K562 (cell line): ENCODE results near the gene FRK. TPM values are rescaled to one million over a fixed set of nuclear protein-coding genes. Genes with fewer than 3 reads are reported as not detected.

ENCODE experiments used
- ATF1 ChIP-seq, 2 experiments: fragments of 450-650 bp in 1 of 2; IDR thresholded peaks; 2 replicates each; pipeline ENCODE4 v1.6.1; 2016; ENCODE audit warnings: missing compliant biosample characterization in 1 of 2, missing genetic modification characterization in 1 of 2
- CCAR2 ChIP-seq: fragments of 200-400 bp; formaldehyde crosslinking; IDR thresholded peaks from 2 replicates; pipeline ENCODE4 v1.6.1; 2017; ENCODE audit warnings: mild to moderate bottlenecking, low read depth, low read length
- E2F3 ChIP-seq: fragments of 250-450 bp; sonication (Bioruptor Pico); IDR thresholded peaks from 2 replicates; pipeline ENCODE4 v1.4.0; 2020; ENCODE audit warnings: mild to moderate bottlenecking
- FOXK2 ChIP-seq, 2 experiments: fragments of 450-650 bp; IDR thresholded peaks in 1 of 2; conservative IDR thresholded peaks in 1 of 2; 2 replicates each; pipeline ENCODE4 v1.6.1; 2016; ENCODE audit warnings: low read depth in 2 of 2, mild to moderate bottlenecking in 1 of 2
- HEY1 ChIP-seq: fragments of 250-450 bp; sonication (Bioruptor Pico); IDR thresholded peaks from 2 replicates; pipeline ENCODE4 v1.5.0; 2020; ENCODE audit warnings: mild to moderate bottlenecking, moderate library complexity, borderline replicate concordance
- HMG20A ChIP-seq: fragments of 450-650 bp; formaldehyde crosslinking; conservative IDR thresholded peaks from 2 replicates; pipeline ENCODE4 v1.4.0; 2020; ENCODE audit warnings: mild to moderate bottlenecking, mixed read lengths
- PPARD ChIP-seq: fragments of 250-450 bp; sonication (Bioruptor Pico); IDR thresholded peaks from 2 replicates; pipeline ENCODE4 v1.8.0; 2022; ENCODE audit warnings: inconsistent platforms, mild to moderate bottlenecking, moderate library complexity
- RHOXF2B ChIP-seq: fragments of 250-450 bp; sonication (Bioruptor Pico); conservative IDR thresholded peaks from 2 replicates; pipeline ENCODE4 v1.5.1; 2021
- SREBF2 ChIP-seq: sonication (generic); formaldehyde crosslinking; IDR thresholded peaks from 2 replicates; pipeline ENCODE4 v1.4.0; 2020; ENCODE audit warnings: mild to moderate bottlenecking, missing genetic modification reagents
- TEAD1 ChIP-seq, 2 experiments: fragments of 450-650 bp in 1 of 2; sonication (generic) in 1 of 2; formaldehyde crosslinking; IDR thresholded peaks; 2 replicates each; pipeline versions ENCODE4 v1.4.0 to v1.8.0; 2020 to 2022; ENCODE audit warnings: mild to moderate bottlenecking in 2 of 2, missing genetic modification reagents in 1 of 2
- ZNF121 ChIP-seq: sonication (generic); formaldehyde crosslinking; conservative IDR thresholded peaks from 2 replicates; pipeline ENCODE4 v1.8.0; 2022; ENCODE audit warnings: missing genetic modification reagents
- ZNF253 ChIP-seq: fragments of 250-450 bp; sonication (Bioruptor Pico); conservative IDR thresholded peaks from 2 replicates; pipeline ENCODE4 v1.6.1; 2021; ENCODE audit warnings: mild to moderate bottlenecking
- ZNF79 ChIP-seq: fragments of 250-450 bp; sonication (Bioruptor Pico); IDR thresholded peaks from 2 replicates; pipeline ENCODE4 v1.4.0; 2020; ENCODE audit warnings: low read depth, mild to moderate bottlenecking, moderate library complexity
- polyA plus RNA-seq, 8 experiments: library from polyadenylated mRNA; depleted of rRNA in 4 of 8; stranded (reverse) in 5 of 8; unstranded in 3 of 8; fragments of >200 nt; fragmentation: Nextera tagmentation in 2 of 8; fragmentation: Illumina TruSeq in 1 of 8; extraction: Ambion mirVana in 2 of 8; extraction: Trizol in 1 of 8; gene quantifications; 2 replicates each; pipeline versions ENCODE4 v1.2.1 to v1.2.3, GENCODE V29; 2011 to 2014; ENCODE audit warnings: inconsistent platforms in 1 of 8, missing spikeins in 1 of 8
- total RNA-seq, 7 experiments: library from RNA; depleted of rRNA in 6 of 7; stranded (reverse); fragments of >200 nt in 6 of 7; fragmentation: Illumina TruSeq in 2 of 7; extraction: Trizol in 2 of 7; gene quantifications; 2 replicates each; pipeline versions ENCODE4 v1.2.1 to v1.2.3, GENCODE V29; 2011 to 2021; ENCODE audit warnings: low replicate concordance in 1 of 7
- TF ChIP-seq, protein P1 (sequence below): fragments of 450-650 bp; IDR thresholded peaks from 2 replicates; pipeline ENCODE4 v1.6.1; 2016
- TF ChIP-seq, protein P2 (sequence below), 2 experiments: IDR thresholded peaks in 1 of 2; conservative IDR thresholded peaks in 1 of 2; 2 replicates each; pipeline ENCODE4 v1.6.1; 2016; ENCODE audit warnings: low read depth in 2 of 2, mild to moderate bottlenecking in 1 of 2, missing compliant biosample characterization in 1 of 2, missing genetic modification characterization in 1 of 2, moderate library complexity in 1 of 2
- TF ChIP-seq, protein P3 (sequence below): sonication (generic); formaldehyde crosslinking; IDR thresholded peaks from 2 replicates; pipeline ENCODE4 v1.9.0; 2022; ENCODE audit warnings: mild to moderate bottlenecking, missing genetic modification reagents
- TF ChIP-seq, protein P4 (sequence below), 2 experiments: fragments of 250-450 bp in 1 of 2; fragments of 450-650 bp in 1 of 2; sonication (Bioruptor Pico) in 1 of 2; IDR thresholded peaks; 2 replicates each; pipeline versions ENCODE4 v1.6.1 to v1.8.0; 2016 to 2021; ENCODE audit warnings: mild to moderate bottlenecking in 2 of 2, moderate library complexity in 2 of 2, missing compliant biosample characterization in 1 of 2, missing genetic modification characterization in 1 of 2
- TF ChIP-seq, protein P5 (sequence below): fragments of 250-450 bp; sonication (Bioruptor Pico); IDR thresholded peaks from 2 replicates; pipeline ENCODE4 v1.9.0; 2021; ENCODE audit warnings: mild to moderate bottlenecking
- TF ChIP-seq, protein P6 (sequence below): IDR thresholded peaks from 2 replicates; pipeline ENCODE4 v1.6.1; 2011; ENCODE audit warnings: borderline replicate concordance, low read depth, mild to moderate bottlenecking, moderate library complexity, low read length; ENCODE audit not compliant: insufficient read depth, poor library complexity, severe bottlenecking

The FRK gene
- total and polyA plus RNA-seq, 9 of the 15 experiments (the other 6 are each of a cell fraction or from before 2014, with no cell fraction given) = 0.01 to 0.29 (median 0.09) TPM

DNA sequence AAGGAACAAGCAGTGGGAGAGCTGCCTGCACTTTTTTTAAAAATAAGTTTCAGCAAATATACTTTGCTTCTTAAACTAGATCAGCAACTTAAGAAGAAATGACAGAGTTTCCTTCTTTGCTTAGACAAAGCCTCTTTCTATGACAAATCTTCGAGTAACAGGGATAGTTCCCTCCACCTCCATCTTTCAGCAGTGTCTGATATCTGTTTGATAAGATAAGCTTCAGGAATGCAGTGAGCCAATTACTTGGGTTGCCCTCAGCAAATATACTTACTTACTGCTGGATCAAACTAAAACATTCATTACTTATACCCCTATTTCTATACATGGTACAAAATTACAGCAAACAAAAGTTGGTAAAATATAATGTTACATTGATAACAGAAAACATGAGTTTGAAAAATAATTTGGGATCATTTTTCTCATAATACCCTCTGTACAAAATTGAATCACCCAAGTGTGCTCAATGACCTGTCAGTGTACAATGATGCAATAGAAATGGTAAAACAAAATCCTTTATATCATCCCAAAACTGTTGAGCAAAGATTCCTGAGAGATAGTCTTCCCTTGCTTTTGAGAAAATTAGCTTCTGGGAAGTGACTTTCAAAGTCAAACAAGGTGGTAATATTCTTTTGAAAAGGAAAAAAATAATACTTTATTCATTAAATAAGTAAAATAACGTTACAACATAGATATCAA, 24.5 kb downstream of the FRK start (continued):
- TF ChIP-seq CCAR2 (no peak), SREBF2 (CRISPR knock-in tag) (no peak), PPARD (no peak), ZNF121 (CRISPR knock-in tag) (no peak), E2F3 (CRISPR knock-in tag) (no peak), RHOXF2B (CRISPR knock-in tag) (no peak), FOXK2 (conservative IDR thresholded peaks at IDR 0.05 in 1 of 2, IDR thresholded peaks at IDR 0.05 in 1 of 2; ENCODE audit: low read depth in 2 of 2) (no peak), ATF1 (CRISPR knock-in tag; IDR thresholded peaks at IDR 0.05) (no peak), ATF1 (tag; IDR thresholded peaks at IDR 0.05) (0 out of 2 replicates have a peak, but pooled peaks have one; percentile 6), HMG20A (no peak), TEAD1 (CRISPR knock-in tag; IDR thresholded peaks at IDR 0.05) (peak in 1 of 2 experiments; percentile 80; a peak in 2 of 4 replicates), HEY1 (no peak), ZNF79 (CRISPR knock-in tag) (no peak), ZNF253 (no peak)
- TF ChIP-seq, protein P1, sequence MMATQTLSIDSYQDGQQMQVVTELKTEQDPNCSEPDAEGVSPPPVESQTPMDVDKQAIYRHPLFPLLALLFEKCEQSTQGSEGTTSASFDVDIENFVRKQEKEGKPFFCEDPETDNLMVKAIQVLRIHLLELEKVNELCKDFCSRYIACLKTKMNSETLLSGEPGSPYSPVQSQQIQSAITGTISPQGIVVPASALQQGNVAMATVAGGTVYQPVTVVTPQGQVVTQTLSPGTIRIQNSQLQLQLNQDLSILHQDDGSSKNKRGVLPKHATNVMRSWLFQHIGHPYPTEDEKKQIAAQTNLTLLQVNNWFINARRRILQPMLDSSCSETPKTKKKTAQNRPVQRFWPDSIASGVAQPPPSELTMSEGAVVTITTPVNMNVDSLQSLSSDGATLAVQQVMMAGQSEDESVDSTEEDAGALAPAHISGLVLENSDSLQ = no peak
- TF ChIP-seq, protein P2, sequence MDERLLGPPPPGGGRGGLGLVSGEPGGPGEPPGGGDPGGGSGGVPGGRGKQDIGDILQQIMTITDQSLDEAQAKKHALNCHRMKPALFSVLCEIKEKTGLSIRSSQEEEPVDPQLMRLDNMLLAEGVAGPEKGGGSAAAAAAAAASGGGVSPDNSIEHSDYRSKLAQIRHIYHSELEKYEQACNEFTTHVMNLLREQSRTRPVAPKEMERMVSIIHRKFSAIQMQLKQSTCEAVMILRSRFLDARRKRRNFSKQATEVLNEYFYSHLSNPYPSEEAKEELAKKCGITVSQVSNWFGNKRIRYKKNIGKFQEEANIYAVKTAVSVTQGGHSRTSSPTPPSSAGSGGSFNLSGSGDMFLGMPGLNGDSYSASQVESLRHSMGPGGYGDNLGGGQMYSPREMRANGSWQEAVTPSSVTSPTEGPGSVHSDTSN (CRISPR knock-in tag; IDR thresholded peaks at IDR 0.05; ENCODE audit: low read depth) = no peak
- TF ChIP-seq, protein P2 (tag; conservative IDR thresholded peaks at IDR 0.05; ENCODE audit: low read depth) = peak; percentile 48; the same call in 1 of the 2 replicates
- TF ChIP-seq, protein P3, sequence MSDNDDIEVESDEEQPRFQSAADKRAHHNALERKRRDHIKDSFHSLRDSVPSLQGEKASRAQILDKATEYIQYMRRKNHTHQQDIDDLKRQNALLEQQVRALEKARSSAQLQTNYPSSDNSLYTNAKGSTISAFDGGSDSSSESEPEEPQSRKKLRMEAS (CRISPR knock-in tag) = no peak
- TF ChIP-seq, protein P4, sequence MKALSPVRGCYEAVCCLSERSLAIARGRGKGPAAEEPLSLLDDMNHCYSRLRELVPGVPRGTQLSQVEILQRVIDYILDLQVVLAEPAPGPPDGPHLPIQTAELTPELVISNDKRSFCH (CRISPR knock-in tag; IDR thresholded peaks at IDR 0.05) = no peak
- TF ChIP-seq, protein P4 (tag; IDR thresholded peaks at IDR 0.05) = no peak
- TF ChIP-seq, protein P5, sequence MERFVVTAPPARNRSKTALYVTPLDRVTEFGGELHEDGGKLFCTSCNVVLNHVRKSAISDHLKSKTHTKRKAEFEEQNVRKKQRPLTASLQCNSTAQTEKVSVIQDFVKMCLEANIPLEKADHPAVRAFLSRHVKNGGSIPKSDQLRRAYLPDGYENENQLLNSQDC = no peak
- TF ChIP-seq, protein P6, sequence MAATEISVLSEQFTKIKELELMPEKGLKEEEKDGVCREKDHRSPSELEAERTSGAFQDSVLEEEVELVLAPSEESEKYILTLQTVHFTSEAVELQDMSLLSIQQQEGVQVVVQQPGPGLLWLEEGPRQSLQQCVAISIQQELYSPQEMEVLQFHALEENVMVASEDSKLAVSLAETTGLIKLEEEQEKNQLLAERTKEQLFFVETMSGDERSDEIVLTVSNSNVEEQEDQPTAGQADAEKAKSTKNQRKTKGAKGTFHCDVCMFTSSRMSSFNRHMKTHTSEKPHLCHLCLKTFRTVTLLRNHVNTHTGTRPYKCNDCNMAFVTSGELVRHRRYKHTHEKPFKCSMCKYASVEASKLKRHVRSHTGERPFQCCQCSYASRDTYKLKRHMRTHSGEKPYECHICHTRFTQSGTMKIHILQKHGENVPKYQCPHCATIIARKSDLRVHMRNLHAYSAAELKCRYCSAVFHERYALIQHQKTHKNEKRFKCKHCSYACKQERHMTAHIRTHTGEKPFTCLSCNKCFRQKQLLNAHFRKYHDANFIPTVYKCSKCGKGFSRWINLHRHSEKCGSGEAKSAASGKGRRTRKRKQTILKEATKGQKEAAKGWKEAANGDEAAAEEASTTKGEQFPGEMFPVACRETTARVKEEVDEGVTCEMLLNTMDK = no peak
